HepG2 (cell line): Measurements from ENCODE around the gene NOM1. TPM values are rescaled to one million over a fixed set of nuclear protein-coding genes. Genes with fewer than 3 reads are reported as not detected.

Source experiments
- ARHGAP35 ChIP-seq: sonication (generic); formaldehyde crosslinking; IDR thresholded peaks from 2 replicates; pipeline ENCODE4 v1.9.0; 2022; ENCODE audit warnings: mild to moderate bottlenecking, inconsistent platforms, moderate library complexity, missing genetic modification reagents, borderline replicate concordance
- ATF4 ChIP-seq, 2 experiments: fragments of 450-650 bp in 1 of 2; sonication (generic) in 1 of 2; formaldehyde crosslinking; IDR thresholded peaks; 2 replicates each; pipeline versions ENCODE4 v1.5.0 to v1.8.0; 2020 to 2022; ENCODE audit warnings: mild to moderate bottlenecking in 1 of 2, missing genetic modification reagents in 1 of 2
- BRD4 ChIP-seq: sonication (generic); formaldehyde crosslinking; IDR thresholded peaks from 2 replicates; pipeline ENCODE4 v1.4.0; 2020; ENCODE audit warnings: missing genetic modification reagents
- CHD4 ChIP-seq: fragments of 200-600 bp; sonication (generic); IDR thresholded peaks from 2 replicates; pipeline ENCODE4 v1.7.0; 2017; ENCODE audit warnings: mild to moderate bottlenecking, low read length, borderline replicate concordance
- CREB1 ChIP-seq, 2 experiments: fragments of 450-650 bp in 1 of 2; IDR thresholded peaks; 2 replicates each; pipeline ENCODE4 v1.6.1; 2016 to 2017; ENCODE audit warnings: control low read depth in 1 of 2, mild to moderate bottlenecking in 1 of 2, missing compliant biosample characterization in 1 of 2, missing genetic modification characterization in 1 of 2
- E2F1 ChIP-seq: sonication (generic); formaldehyde crosslinking; IDR thresholded peaks from 2 replicates; pipeline ENCODE4 v1.5.0; 2020; ENCODE audit warnings: missing genetic modification reagents
- ELF3 ChIP-seq: IDR thresholded peaks from 2 replicates; pipeline ENCODE4 v1.6.1; 2016; ENCODE audit warnings: missing genetic modification reagents, missing compliant biosample characterization
- HOXA9 ChIP-seq: sonication (generic); formaldehyde crosslinking; IDR thresholded peaks from 2 replicates; pipeline ENCODE4 v1.8.1; 2022; ENCODE audit warnings: missing genetic modification reagents, mild to moderate bottlenecking, moderate library complexity, borderline replicate concordance
- ISL2 ChIP-seq: sonication (generic); formaldehyde crosslinking; IDR thresholded peaks from 2 replicates; pipeline ENCODE4 v1.5.0; 2020; ENCODE audit warnings: missing genetic modification reagents
- KDM4B ChIP-seq: sonication (generic); formaldehyde crosslinking; IDR thresholded peaks from 2 replicates; pipeline ENCODE4 v1.4.0; 2020; ENCODE audit warnings: missing genetic modification reagents
- KLF12 ChIP-seq: sonication (generic); formaldehyde crosslinking; IDR thresholded peaks from 2 replicates; pipeline ENCODE4 v1.4.0; 2020; ENCODE audit warnings: missing genetic modification reagents, borderline replicate concordance
- MXI1 ChIP-seq: IDR thresholded peaks from 3 replicates; pipeline ENCODE4 v1.6.1; 2012; ENCODE audit warnings: low read depth, low read length, inconsistent platforms, borderline replicate concordance
- MYNN ChIP-seq: sonication (generic); formaldehyde crosslinking; IDR thresholded peaks from 2 replicates; pipeline ENCODE4 v1.4.0; 2020; ENCODE audit warnings: mild to moderate bottlenecking, low read depth, missing genetic modification reagents
- PHF8 ChIP-seq: sonication (generic); formaldehyde crosslinking; IDR thresholded peaks from 2 replicates; pipeline ENCODE4 v1.5.0; 2020; ENCODE audit warnings: missing genetic modification reagents
- RAD51 ChIP-seq: fragments of 450-650 bp; IDR thresholded peaks from 2 replicates; pipeline ENCODE4 v1.6.1; 2016; ENCODE audit warnings: borderline replicate concordance
- RARA ChIP-seq: IDR thresholded peaks from 2 replicates; pipeline ENCODE4 v1.6.1; 2016; ENCODE audit warnings: missing genetic modification reagents, missing compliant biosample characterization
- REXO4 ChIP-seq: sonication (generic); formaldehyde crosslinking; IDR thresholded peaks from 2 replicates; pipeline ENCODE4 v1.8.0; 2022; ENCODE audit warnings: missing genetic modification reagents, mild to moderate bottlenecking, borderline replicate concordance
- RFX1 ChIP-seq: fragments of 450-650 bp; IDR thresholded peaks from 2 replicates; pipeline ENCODE4 v1.6.1; 2017
- SCMH1 ChIP-seq: sonication (generic); formaldehyde crosslinking; IDR thresholded peaks from 2 replicates; pipeline ENCODE4 v1.9.0; 2021; ENCODE audit warnings: missing genetic modification reagents, mild to moderate bottlenecking, borderline replicate concordance
- SMYD3 ChIP-seq: sonication (generic); formaldehyde crosslinking; IDR thresholded peaks from 2 replicates; pipeline ENCODE4 v1.8.1; 2023; ENCODE audit warnings: mild to moderate bottlenecking, missing genetic modification reagents
- SP1 ChIP-seq, 2 experiments: fragments of 450-650 bp in 1 of 2; sonication (generic) in 1 of 2; formaldehyde crosslinking in 1 of 2; IDR thresholded peaks; 2 replicates each; pipeline versions ENCODE4 v1.4.0 to v1.6.1; 2016 to 2020; ENCODE audit warnings: missing genetic modification reagents in 1 of 2
- TRAFD1 ChIP-seq: sonication (generic); formaldehyde crosslinking; IDR thresholded peaks from 2 replicates; pipeline ENCODE4 v1.5.1; 2020; ENCODE audit warnings: missing genetic modification reagents, mild to moderate bottlenecking, borderline replicate concordance
- ZNF12 ChIP-seq: sonication (generic); formaldehyde crosslinking; IDR thresholded peaks from 2 replicates; pipeline ENCODE4 v1.5.0; 2020; ENCODE audit warnings: missing genetic modification reagents
- ZNF235 ChIP-seq: sonication (generic); formaldehyde crosslinking; IDR thresholded peaks from 2 replicates; pipeline ENCODE4 v1.8.1; 2023; ENCODE audit warnings: mild to moderate bottlenecking, missing genetic modification reagents, borderline replicate concordance
- ZNF24 ChIP-seq: fragments of 450-650 bp; IDR thresholded peaks from 2 replicates; pipeline ENCODE4 v1.6.1; 2017; ENCODE audit warnings: antibody characterized with exemption, mild to moderate bottlenecking
- ZNF367 ChIP-seq: sonication (generic); formaldehyde crosslinking; IDR thresholded peaks from 2 replicates; pipeline ENCODE4 v1.4.0; 2020; ENCODE audit warnings: missing genetic modification reagents, borderline replicate concordance
- ZNF563 ChIP-seq: sonication (generic); formaldehyde crosslinking; IDR thresholded peaks from 2 replicates; pipeline ENCODE4 v1.8.0; 2022; ENCODE audit warnings: mild to moderate bottlenecking, moderate library complexity, missing genetic modification reagents
- ZNF605 ChIP-seq: sonication (generic); formaldehyde crosslinking; IDR thresholded peaks from 2 replicates; pipeline ENCODE4 v1.8.0; 2022; ENCODE audit warnings: mild to moderate bottlenecking, missing genetic modification reagents
- polyA plus RNA-seq, 8 experiments: library from polyadenylated mRNA; depleted of rRNA in 3 of 8; stranded (reverse) in 7 of 8; unstranded in 1 of 8; fragments of >200 nt; fragmentation: Illumina TruSeq in 4 of 8; extraction: Trizol in 4 of 8; gene quantifications; 2 replicates each; pipeline versions ENCODE4 v1.2.1 to v1.2.3, GENCODE V29; 2011 to 2016; ENCODE audit warnings: low read depth in 4 of 8, missing spikeins in 1 of 8, mixed read lengths in 1 of 8; ENCODE audit not compliant: insufficient read depth in 1 of 8
- total RNA-seq, 5 experiments: library from RNA; depleted of rRNA; stranded (reverse); fragments of >200 nt; fragmentation: Illumina TruSeq; extraction: Trizol; gene quantifications; 2 replicates each; pipeline ENCODE4 v1.2.3, GENCODE V29; 2016; ENCODE audit warnings: low read depth in 1 of 5

Gene NOM1
- total and polyA plus RNA-seq, 2 of the 13 experiments (the other 11 are each of a cell fraction or from before 2014, with no cell fraction given) = 14.2 to 26.2 TPM

- TF ChIP-seq REXO4 (CRISPR knock-in tag) = no peak
- TF ChIP-seq SCMH1 (CRISPR knock-in tag) = no peak
- no peak for TF ChIP-seq RAD51
- no peak for TF ChIP-seq SMYD3 (CRISPR knock-in tag)
- no peak for TF ChIP-seq ARHGAP35 (CRISPR knock-in tag)
- no peak for TF ChIP-seq HOXA9 (CRISPR knock-in tag)
- TF ChIP-seq CREB1 (IDR thresholded peaks at IDR 0.05) = no peak
- no peak for TF ChIP-seq CREB1 (CRISPR knock-in tag; IDR thresholded peaks at IDR 0.05)
- no peak for TF ChIP-seq MYNN (CRISPR knock-in tag)
- TF ChIP-seq RFX1 = no peak
- no peak for TF ChIP-seq MXI1
- no peak for TF ChIP-seq ZNF12 (CRISPR knock-in tag)
- TF ChIP-seq ZNF605 (CRISPR knock-in tag) = no peak
- 0 out of 2 replicates have a peak, but pooled peaks have one; percentile 38 for TF ChIP-seq BRD4
- TF ChIP-seq KLF12 (CRISPR knock-in tag) = no peak
- 0 out of 2 replicates have a peak, but pooled peaks have one; percentile 42 for TF ChIP-seq ZNF563 (CRISPR knock-in tag)
- TF ChIP-seq CHD4 = no peak
- no peak for TF ChIP-seq KDM4B (CRISPR knock-in tag)
- TF ChIP-seq SP1 (IDR thresholded peaks at IDR 0.05) = no peak
- no peak for TF ChIP-seq SP1 (CRISPR knock-in tag; IDR thresholded peaks at IDR 0.05)
- TF ChIP-seq ZNF235 (CRISPR knock-in tag) = no peak
- no peak for TF ChIP-seq ZNF367
- no peak for TF ChIP-seq RARA (CRISPR knock-in tag)
- no peak for TF ChIP-seq TRAFD1
- 0 out of 2 replicates have a peak, but pooled peaks have one; percentile 19 for TF ChIP-seq E2F1 (CRISPR knock-in tag)
- TF ChIP-seq ISL2 (CRISPR knock-in tag) = no peak
- TF ChIP-seq ZNF24 = no peak
- TF ChIP-seq ELF3 (CRISPR knock-in tag) = peak; percentile 22; the same call in 1 of the 2 replicates
- TF ChIP-seq PHF8 (CRISPR knock-in tag) = peak; percentile 67
- 0 out of 4 replicates have a peak, but pooled peaks of 1 of the 2 experiments have one; percentile 18 for TF ChIP-seq ATF4 (CRISPR knock-in tag; IDR thresholded peaks at IDR 0.05)
Measured at GRCh38 chr7:157009170-157009777, 59.8 kb downstream of the NOM1 start (continued).
